Adrenal gland (tissue), 5 donors: ENCODE data around the gene PRKG1.

Experiments
- CTCF ChIP-seq, 6 experiments: fragments of 450-650 bp in 4 of 6; fragments of 200-600 bp in 2 of 6; sonication (generic) in 1 of 6; IDR thresholded peaks; 1 replicate in 5 of 6; 2 replicates in 1 of 6; pipeline versions ENCODE4 v1.5.1 to v1.8.0; 2016 to 2021; ENCODE audit warnings: antibody characterized with exemption in 6 of 6, mild to moderate bottlenecking in 2 of 6, moderate library complexity in 1 of 6
- POLR2A ChIP-seq, 2 donors: fragments of 450-650 bp; IDR thresholded peaks; one replicate each; pipeline ENCODE4 v1.6.1; 2017; ENCODE audit warnings: antibody characterized with exemption in 2 of 2, mild to moderate bottlenecking in 2 of 2, moderate library complexity in 1 of 2
- donor health status: DM: no; HTN: no; CAD: no.

GRCh38 chr10:51696251-51696650 lies 622.0 kb downstream of the PRKG1 start:
- no peak for TF ChIP-seq CTCF (IDR thresholded peaks at IDR 0.05)
- TF ChIP-seq POLR2A (IDR thresholded peaks at IDR 0.05): no peak
